GM12801 (cell line): Measurements from ENCODE around the gene KLRB1.

Experiments used
- TF ChIP-seq, protein P1 (sequence below): IDR thresholded peaks from one replicate; pipeline ENCODE4 v1.5.1; 2011; ENCODE audit warnings: control low read depth; ENCODE audit not compliant: insufficient read length; ENCODE audit errors: extremely low read depth

Gene KLRB1

DNA sequence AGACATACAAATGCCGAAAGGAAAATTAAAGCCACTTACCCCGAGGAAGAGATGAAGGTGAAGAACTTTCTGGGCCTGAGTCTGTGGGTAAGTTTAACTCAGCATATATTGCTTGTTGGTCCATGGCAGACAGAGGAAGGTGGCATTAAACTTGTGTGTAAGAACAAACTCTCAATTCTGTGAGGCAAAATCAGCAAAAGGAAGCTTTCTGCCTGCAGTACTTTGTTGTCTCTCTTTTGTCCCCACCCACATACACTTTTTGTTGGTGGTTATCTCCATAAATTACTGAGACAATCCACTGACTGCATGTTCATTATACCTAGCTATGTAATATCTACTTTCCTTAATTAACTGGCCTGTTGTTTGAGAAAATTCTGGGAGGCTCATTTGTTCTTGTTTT lies at the start of gene KLRB1:
Gene KLRB1, minus strand, starts transcription at position 201 of the 400 bp plus-strand sequence. Its CDS starts 77 bp downstream, at position 124.
- TF ChIP-seq, protein P1, sequence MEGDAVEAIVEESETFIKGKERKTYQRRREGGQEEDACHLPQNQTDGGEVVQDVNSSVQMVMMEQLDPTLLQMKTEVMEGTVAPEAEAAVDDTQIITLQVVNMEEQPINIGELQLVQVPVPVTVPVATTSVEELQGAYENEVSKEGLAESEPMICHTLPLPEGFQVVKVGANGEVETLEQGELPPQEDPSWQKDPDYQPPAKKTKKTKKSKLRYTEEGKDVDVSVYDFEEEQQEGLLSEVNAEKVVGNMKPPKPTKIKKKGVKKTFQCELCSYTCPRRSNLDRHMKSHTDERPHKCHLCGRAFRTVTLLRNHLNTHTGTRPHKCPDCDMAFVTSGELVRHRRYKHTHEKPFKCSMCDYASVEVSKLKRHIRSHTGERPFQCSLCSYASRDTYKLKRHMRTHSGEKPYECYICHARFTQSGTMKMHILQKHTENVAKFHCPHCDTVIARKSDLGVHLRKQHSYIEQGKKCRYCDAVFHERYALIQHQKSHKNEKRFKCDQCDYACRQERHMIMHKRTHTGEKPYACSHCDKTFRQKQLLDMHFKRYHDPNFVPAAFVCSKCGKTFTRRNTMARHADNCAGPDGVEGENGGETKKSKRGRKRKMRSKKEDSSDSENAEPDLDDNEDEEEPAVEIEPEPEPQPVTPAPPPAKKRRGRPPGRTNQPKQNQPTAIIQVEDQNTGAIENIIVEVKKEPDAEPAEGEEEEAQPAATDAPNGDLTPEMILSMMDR: no peak

DNA sequence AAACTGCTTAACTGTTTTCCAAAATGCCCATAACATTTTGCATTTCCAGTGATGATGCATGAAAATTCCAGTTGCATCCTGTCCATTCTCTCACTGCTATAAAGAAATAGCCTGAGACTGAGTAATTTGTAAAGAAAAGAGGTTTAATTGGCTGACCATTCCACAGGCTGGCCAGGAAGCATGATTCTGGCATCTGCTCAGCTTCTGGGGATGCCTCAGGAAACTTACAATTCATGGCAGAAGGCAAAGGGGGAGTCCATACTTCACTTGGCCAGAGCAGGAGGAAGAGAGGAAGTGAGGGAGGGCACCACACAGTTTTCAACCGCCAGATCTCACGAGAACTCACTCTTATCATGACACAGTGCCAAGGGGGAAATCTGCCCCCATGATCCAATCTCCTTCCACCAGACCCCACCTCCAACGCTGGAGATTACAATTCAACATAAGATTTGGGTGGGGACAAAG lies 43.6 kb upstream of the KLRB1 start:
- TF ChIP-seq, protein P1: no peak

DNA sequence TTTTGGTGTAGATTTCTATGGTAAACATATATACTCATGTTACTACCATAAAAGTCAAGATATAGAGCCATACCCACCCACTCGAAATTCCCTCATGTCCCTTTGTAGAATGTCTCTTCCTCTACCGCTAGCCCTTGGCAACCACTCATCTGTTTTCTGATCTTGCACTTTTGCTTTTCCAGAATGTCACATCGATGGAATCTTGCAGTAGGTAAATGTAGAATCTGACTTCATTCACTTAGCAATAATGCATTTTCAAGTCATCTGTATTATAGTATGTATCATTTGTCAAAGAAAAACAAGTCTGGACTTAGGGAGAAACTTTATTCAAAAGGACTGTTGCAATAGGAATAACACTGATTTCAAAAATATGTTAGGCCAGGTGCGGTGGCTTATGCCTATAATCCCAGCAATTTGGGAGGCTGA lies 42.4 kb upstream of the KLRB1 start:
- TF ChIP-seq, protein P1: no peak

DNA sequence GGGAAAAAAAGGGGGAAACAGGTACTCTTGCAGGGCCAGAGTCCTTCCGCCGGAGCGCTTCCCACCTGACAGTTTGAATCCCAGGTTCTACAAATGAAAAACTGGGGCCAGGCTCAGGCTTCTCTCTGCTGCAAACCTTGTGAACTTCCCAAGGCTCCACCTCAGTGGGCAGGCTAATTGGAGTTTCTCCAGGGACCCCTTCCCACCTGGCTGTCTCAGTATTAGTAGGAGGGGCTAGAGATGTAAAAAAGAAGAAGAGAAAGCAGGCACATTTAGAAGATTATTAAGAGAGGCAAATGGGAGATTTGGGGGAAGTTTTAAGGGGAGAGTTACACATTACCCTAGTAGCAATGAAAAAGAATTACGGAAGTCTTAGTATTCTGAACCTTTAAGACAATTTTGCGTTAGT lies 41.8 kb upstream of the KLRB1 start:
- TF ChIP-seq, protein P1: no peak

DNA sequence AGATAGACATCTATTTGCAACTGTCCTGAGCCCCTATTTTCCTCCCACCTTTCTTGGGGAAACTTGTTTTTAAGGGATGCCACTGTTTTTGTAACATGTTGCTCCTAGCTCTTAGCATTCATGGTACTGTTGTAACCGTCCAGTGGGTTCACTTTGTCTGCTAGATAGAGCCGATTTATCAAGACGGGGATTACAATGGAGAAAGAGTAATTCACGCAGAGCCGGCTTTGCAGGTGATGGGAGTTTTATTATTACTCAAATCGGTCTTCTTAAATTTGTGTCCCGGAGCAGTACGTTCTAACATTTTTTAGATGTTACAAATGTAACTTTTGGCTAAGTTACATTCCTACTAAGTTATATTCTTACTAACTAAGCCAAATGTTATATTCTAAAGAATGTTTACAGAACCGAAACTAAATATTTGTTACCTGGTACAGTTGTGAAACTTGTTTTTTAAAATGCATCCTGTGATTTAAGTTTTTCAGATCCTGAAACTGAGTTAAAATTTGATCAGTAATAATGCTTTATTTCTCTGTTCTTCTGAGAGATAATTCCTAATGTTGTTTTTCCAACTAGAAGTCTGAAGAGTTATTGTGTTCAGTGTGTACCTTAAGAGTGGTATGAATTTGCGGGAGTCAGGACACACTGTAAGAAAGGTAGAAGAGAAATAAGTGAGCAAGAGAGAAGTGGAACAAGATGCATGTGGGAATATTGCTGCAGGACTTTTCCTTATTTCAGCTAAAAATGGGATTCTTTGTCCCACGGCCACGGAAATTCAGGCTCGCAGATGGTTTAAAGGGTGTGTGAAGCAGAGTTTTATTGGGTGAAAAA lies 41.2 kb upstream of the KLRB1 start:
- TF ChIP-seq, protein P1: no peak

DNA sequence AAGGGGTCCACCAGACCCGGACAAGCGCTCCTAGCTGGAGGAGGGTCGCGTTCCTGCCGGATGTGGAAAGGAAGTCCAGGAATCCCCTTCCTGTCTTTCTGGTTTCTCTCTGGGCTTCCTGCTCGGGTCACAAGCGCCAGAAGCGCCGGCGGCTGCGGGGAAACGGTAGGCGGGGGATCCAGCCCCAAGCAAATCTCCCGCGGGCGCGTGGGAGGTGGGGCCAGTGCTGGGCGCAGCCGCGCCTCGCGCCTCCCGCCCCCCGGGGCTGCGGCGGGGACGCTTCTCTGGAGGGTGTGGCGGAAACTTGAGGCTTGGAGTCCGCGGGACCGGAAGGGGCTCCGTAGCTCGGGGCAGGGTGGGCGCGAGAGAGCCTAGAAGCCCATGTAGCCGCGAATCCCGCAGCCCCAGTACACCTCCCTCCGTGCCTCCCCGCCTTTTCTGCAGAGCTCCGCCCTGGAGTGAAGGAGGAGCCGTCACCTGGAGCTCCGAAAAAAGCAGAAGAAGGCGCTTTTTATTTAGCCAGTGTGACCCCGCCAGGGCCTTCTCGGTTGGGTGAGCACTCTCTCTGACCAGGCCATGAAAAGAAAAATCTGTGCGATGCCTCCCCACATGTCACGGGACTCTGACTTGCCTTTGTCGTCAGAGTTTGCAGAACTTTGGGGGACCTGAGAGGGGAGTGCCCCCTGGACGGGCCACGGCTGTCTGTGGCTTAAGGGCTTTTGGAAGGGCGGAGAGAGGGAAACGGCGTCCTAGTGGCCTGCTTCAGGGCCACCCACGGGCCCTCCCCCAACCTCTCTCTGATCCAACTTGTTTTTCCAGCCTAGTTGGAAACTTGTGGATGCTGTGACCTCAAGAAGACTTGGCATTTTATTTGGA lies 40.3 kb upstream of the KLRB1 start:
- TF ChIP-seq, protein P1: no peak
